ENCODE results near the gene ENOX1. TPM values are rescaled to one million over a fixed set of nuclear protein-coding genes. Genes with fewer than 3 reads are reported as not detected.

Gene ENOX1
- total and polyA plus RNA-seq, 2 of the 13 experiments (the other 11 are each of a cell fraction or from before 2014, with no cell fraction given), result not detected

DNA sequence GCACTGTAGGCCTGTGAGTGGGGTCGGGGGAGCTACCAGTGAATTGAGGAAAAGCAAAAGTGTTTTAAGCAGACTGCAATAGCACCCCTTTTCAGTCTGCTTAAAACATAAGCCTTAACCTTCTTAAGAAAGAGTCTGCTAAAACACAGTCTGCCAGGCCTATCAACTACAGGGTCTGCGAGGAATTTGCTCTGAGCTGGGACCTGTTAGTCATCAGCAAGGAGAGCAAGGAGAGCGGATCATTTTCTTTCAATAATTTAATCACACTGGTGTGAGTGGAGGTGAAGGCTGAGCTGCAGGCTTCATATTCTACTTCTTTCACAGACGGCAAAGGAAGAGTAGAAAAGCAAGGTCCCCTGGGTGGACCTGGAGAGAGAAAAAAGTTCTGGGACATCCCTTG is 342.7 kb downstream of the ENOX1 start:
- H2AFZ ChIP-seq (ENCODE audit: low read length), result no peak overlapping the region
- no peak overlapping the region for H3K4me3 ChIP-seq (replicated peaks in 1 of 3; ENCODE audit: insufficient read depth in 1 of 3, low read depth in 2 of 3, low read length in 3 of 3)
- no TSS peak for BruUV-seq (replicated peaks)
- 18% methylated on average over 4 of the region's 4 CpGs for WGBS (ENCODE audit: low lambda C conversion rate)
- in situ Hi-C loops (cut with HindIII; ENCODE audit: extremely low pct_ligation_motif_present, low pct_unique_long_range_greater_than_20kb) (no loop called here), intact Hi-C loops (cut with micrococcal nuclease; ENCODE audit: unreplicated experiment) (no loop called here)
- TF ChIP-seq, protein P1, sequence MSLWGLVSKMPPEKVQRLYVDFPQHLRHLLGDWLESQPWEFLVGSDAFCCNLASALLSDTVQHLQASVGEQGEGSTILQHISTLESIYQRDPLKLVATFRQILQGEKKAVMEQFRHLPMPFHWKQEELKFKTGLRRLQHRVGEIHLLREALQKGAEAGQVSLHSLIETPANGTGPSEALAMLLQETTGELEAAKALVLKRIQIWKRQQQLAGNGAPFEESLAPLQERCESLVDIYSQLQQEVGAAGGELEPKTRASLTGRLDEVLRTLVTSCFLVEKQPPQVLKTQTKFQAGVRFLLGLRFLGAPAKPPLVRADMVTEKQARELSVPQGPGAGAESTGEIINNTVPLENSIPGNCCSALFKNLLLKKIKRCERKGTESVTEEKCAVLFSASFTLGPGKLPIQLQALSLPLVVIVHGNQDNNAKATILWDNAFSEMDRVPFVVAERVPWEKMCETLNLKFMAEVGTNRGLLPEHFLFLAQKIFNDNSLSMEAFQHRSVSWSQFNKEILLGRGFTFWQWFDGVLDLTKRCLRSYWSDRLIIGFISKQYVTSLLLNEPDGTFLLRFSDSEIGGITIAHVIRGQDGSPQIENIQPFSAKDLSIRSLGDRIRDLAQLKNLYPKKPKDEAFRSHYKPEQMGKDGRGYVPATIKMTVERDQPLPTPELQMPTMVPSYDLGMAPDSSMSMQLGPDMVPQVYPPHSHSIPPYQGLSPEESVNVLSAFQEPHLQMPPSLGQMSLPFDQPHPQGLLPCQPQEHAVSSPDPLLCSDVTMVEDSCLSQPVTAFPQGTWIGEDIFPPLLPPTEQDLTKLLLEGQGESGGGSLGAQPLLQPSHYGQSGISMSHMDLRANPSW (CRISPR knock-in tag; IDR thresholded peaks at IDR 0.05; ENCODE audit: borderline replicate concordance), result no peak
- TF ChIP-seq HNF4G (IDR thresholded peaks at IDR 0.05; ENCODE audit: borderline replicate concordance, low read depth, low read length), result no peak
- no peak for TF ChIP-seq HNF4G (CRISPR knock-in tag; IDR thresholded peaks at IDR 0.05; ENCODE audit: borderline replicate concordance, low read depth)
- POLR2A ChIA-PET, result no interaction called here
- DNase-seq (ENCODE audit: low spot score) (no peak), ATAC-seq (no peak), FAIRE-seq (no peak)
- no peak overlapping the region for H3K4me2 ChIP-seq (ENCODE audit: low read depth, low read length)
- no peaks in the 10 kb centered on the region for H3K79me2 ChIP-seq (ENCODE audit: insufficient read depth, low read length)
- H3K27me3 ChIP-seq (ENCODE audit: control insufficient read depth in 1 of 2, insufficient read depth in 2 of 2, low read length in 2 of 2), result no peaks in the 10 kb centered on the region; a peak in 1 of 5 replicates
- no peak overlapping the region for H3K27ac ChIP-seq (ENCODE audit: extremely low read length, insufficient read depth, low read length)
- H3K36me3 ChIP-seq (replicated peaks in 1 of 2; ENCODE audit: control insufficient read depth in 1 of 2, insufficient read depth in 2 of 2, low read length in 2 of 2), result no peaks in the 10 kb centered on the region
- no peaks in the 10 kb centered on the region for H4K20me1 ChIP-seq (ENCODE audit: insufficient read depth, low read length)
- no peaks in the 10 kb centered on the region for H3K9me3 ChIP-seq (ENCODE audit: low read length)
- H3K9ac ChIP-seq (ENCODE audit: insufficient read depth, low read depth, low read length), result no peak overlapping the region
- CTCF ChIA-PET (ENCODE audit: low intra/inter-chr PET ratio, low total read pairs), result no interaction called here
- H3K4me1 ChIP-seq (ENCODE audit: insufficient read depth, low read length), result no peaks in the 10 kb centered on the region

DNA sequence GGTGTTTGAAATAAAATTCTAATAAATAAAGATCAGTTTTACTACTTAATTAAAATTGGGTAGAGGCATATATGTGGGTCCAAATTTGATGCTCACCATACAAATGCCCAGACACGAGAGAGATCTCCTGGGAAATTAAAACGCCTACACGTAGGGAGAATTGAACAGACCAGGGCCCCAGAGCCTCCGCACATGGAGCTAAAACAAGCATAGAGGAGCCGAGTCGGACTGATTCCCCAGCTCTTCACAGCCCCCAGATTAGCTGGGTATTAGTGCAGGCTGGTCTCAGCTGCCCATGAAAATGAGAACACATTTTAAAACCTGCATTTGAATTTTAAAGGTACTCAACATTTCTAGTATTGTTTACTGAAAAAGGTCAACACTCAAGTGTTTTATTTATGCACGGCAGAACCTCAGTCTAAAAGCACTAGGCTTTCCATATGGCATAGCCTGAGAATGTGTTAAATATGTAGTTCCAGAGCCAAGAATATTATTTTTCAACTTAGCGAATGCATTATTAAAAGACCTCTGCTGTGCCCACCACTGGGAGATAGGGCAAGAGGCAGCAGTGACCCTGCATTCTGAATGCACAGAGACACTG is 344.8 kb downstream of the ENOX1 start:
- intact Hi-C loops (cut with micrococcal nuclease; ENCODE audit: unreplicated experiment) (no loop called here), in situ Hi-C loops (cut with HindIII; ENCODE audit: extremely low pct_ligation_motif_present, low pct_unique_long_range_greater_than_20kb) (no loop called here)
- BruUV-seq (replicated peaks), result no TSS peak
- Histone ChIP-seq H3K9me3 (ENCODE audit: low read length) (no peaks in the 10 kb centered on the region), H3K4me1 (ENCODE audit: insufficient read depth, low read length) (no peaks in the 10 kb centered on the region), H2AFZ (ENCODE audit: low read length) (no peak overlapping the region), H3K4me3 (replicated peaks in 1 of 3; ENCODE audit: insufficient read depth in 1 of 3, low read depth in 2 of 3, low read length in 3 of 3) (no peak overlapping the region), H3K36me3 (replicated peaks in 1 of 2; ENCODE audit: control insufficient read depth in 1 of 2, insufficient read depth in 2 of 2, low read length in 2 of 2) (no peaks in the 10 kb centered on the region), H3K4me2 (ENCODE audit: low read depth, low read length) (no peak overlapping the region), H3K27ac (ENCODE audit: extremely low read length, insufficient read depth, low read length) (no peak overlapping the region), H3K27me3 (ENCODE audit: control insufficient read depth in 1 of 2, insufficient read depth in 2 of 2, low read length in 2 of 2) (no peaks in the 10 kb centered on the region; a peak in 1 of 5 replicates), H3K79me2 (ENCODE audit: insufficient read depth, low read length) (no peaks in the 10 kb centered on the region), H4K20me1 (ENCODE audit: insufficient read depth, low read length) (no peaks in the 10 kb centered on the region), H3K9ac (ENCODE audit: insufficient read depth, low read depth, low read length) (no peak overlapping the region)
- ATAC-seq, result no peak
- 23% methylated on average over 8 of the region's 8 CpGs for WGBS (ENCODE audit: low lambda C conversion rate)
- no peak for FAIRE-seq
- ChIA-PET POLR2A (no interaction called here), CTCF (ENCODE audit: low intra/inter-chr PET ratio, low total read pairs) (no interaction called here)
- DNase-seq (ENCODE audit: low spot score), result no peak
- no peak for TF ChIP-seq RCOR2 (CRISPR knock-in tag; IDR thresholded peaks at IDR 0.05)
- TF ChIP-seq EP300 (IDR thresholded peaks at IDR 0.05; ENCODE audit: low read depth in 2 of 2, low read length in 2 of 2), result no peak
- no peak for TF ChIP-seq EP300 (CRISPR knock-in tag; IDR thresholded peaks at IDR 0.05; ENCODE audit: borderline replicate concordance)
- TF ChIP-seq KLF6 (CRISPR knock-in tag; IDR thresholded peaks at IDR 0.05), result no peak
- no peak for TF ChIP-seq FOXJ3 (CRISPR knock-in tag; IDR thresholded peaks at IDR 0.05; ENCODE audit: borderline replicate concordance)
- TF ChIP-seq, protein P2, sequence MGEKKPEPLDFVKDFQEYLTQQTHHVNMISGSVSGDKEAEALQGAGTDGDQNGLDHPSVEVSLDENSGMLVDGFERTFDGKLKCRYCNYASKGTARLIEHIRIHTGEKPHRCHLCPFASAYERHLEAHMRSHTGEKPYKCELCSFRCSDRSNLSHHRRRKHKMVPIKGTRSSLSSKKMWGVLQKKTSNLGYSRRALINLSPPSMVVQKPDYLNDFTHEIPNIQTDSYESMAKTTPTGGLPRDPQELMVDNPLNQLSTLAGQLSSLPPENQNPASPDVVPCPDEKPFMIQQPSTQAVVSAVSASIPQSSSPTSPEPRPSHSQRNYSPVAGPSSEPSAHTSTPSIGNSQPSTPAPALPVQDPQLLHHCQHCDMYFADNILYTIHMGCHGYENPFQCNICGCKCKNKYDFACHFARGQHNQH (CRISPR knock-in tag; IDR thresholded peaks at IDR 0.05), result no peak

All from HepG2 (cell line).